Ovary (tissue), 9 donors: Measurements from ENCODE around the gene KRTAP17-1. TPM values are rescaled to one million over a fixed set of nuclear protein-coding genes. Genes with fewer than 3 reads are reported as not detected.

Source experiments
- DNase-seq, 5 donors: peaks; one replicate each; pipeline ENCODE4 v3.0.0-alpha.2; 2019 to 2020
- H3K27ac ChIP-seq, 2 donors: fragments of 200-600 bp; one replicate each; pipeline versions ENCODE4 v1.5.1 to v1.8.0; 2019 to 2022
- H3K27me3 ChIP-seq: fragments of 200-600 bp; one replicate; pipeline ENCODE4 v1.8.0; 2022
- H3K36me3 ChIP-seq: fragments of 200-600 bp; sonication (generic); one replicate; pipeline ENCODE4 v1.5.1; 2019
- H3K4me1 ChIP-seq: one replicate; pipeline ENCODE4 v1.8.1; 2013; ENCODE audit warnings: mild to moderate bottlenecking, moderate library complexity; ENCODE audit not compliant: insufficient read depth
- H3K4me3 ChIP-seq: fragments of 200-600 bp; sonication (generic); one replicate; pipeline ENCODE4 v1.5.1; 2017
- H3K9me3 ChIP-seq, 2 donors: fragments of 200-600 bp in 1 of 2; sonication (generic) in 1 of 2; one replicate each; pipeline versions ENCODE4 v1.5.1 to v1.8.1; 2013 to 2019; ENCODE audit warnings: mild to moderate bottlenecking in 1 of 2, moderate library complexity in 1 of 2
- CTCF ChIP-seq, 3 donors: fragments of 450-650 bp in 2 of 3; fragments of 200-600 bp in 1 of 3; IDR thresholded peaks; one replicate each; pipeline versions ENCODE4 v1.5.1 to v1.8.0; 2016 to 2022; ENCODE audit warnings: antibody characterized with exemption in 3 of 3, mild to moderate bottlenecking in 1 of 3
- EP300 ChIP-seq: sonication (generic); formaldehyde crosslinking; IDR thresholded peaks from one replicate; pipeline ENCODE4 v1.6.1; 2017; ENCODE audit warnings: antibody characterized with exemption
- POLR2A ChIP-seq: fragments of 450-650 bp; IDR thresholded peaks from one replicate; pipeline ENCODE4 v1.6.1; 2017; ENCODE audit warnings: antibody characterized with exemption, mild to moderate bottlenecking, moderate library complexity
- WGBS, 3 donors: extraction: QIAGEN DNeasy Blood & Tissue Kit in 1 of 3; methylation state at CpG; one replicate each; pipeline versions ENCODE4 v1.1.5 to v1.1.7; 2013 to 2017; 5-methylcytosine and 5-hydroxymethylcytosine counted together
- intact Hi-C, 4 donors: fragments of 100-400 bp; cut with DNase I; formaldehyde crosslinking; loops; one replicate each; pipeline versions ENCODE4 v1.11.0 to v1.15.1; 2022 to 2023
- polyA plus RNA-seq, 2 donors: library from polyadenylated mRNA; stranded (reverse); fragments of 200-250 nt in 1 of 2; fragments of 350-450 nt in 1 of 2; fragmentation: Illumina TruSeq in 1 of 2; extraction: RNeasy Lipid Tissue Mini Kit (QIAGEN cat#74804) in 1 of 2; gene quantifications; one replicate each; pipeline ENCODE4 v1.2.3, GENCODE V29; 2013 to 2014
- total RNA-seq, 7 donors: library from RNA; depleted of rRNA in 2 of 7; stranded (reverse); fragments of >200 nt in 2 of 7; fragmentation: NEBNext Ultra II Directional in 3 of 7; extraction: Animal tissue kit (Norgen Biotek cat#: 25700) in 3 of 7; gene quantifications; one replicate each; pipeline versions ENCODE4 v1.1.0 to v1.2.4, GENCODE V29; 2016 to 2023
- donor health status: DM: no; HTN: no; CAD: no; lungs with moderate emphysema.
- donor health status: DM: no; HTN: no; CAD: no.
- donor health status: Bipolar disorder and iron deficiency.
- donor health status: DM: yes; HTN: yes; CAD: no.
- donor health status: DM: no; HTN: no; CAD: no.
- donor health status: DM: yes; HTN: yes; CAD: no.

Gene KRTAP17-1
- total and polyA plus RNA-seq, 9 donors: not detected

GRCh38 chr17:41333836-41334235, 18.3 kb upstream of the KRTAP17-1 start:
- Histone ChIP-seq H3K27me3 (no peaks in the 10 kb centered on the region), H3K27ac (no peak overlapping the region), H3K9me3 (no peaks in the 10 kb centered on the region), H3K4me3 (no peak overlapping the region), H3K4me1 (no peaks in the 10 kb centered on the region), H3K36me3 (no peaks in the 10 kb centered on the region)
- DNase-seq: no peak
- TF ChIP-seq CTCF (IDR thresholded peaks at IDR 0.05): no peak
- no peak for TF ChIP-seq POLR2A
- TF ChIP-seq EP300: no peak
- intact Hi-C loops: no loop called here
- WGBS, 3 donors: 93 to 98% (median 98%) methylated on average over 3 of the region's 3 CpGs

DNA sequence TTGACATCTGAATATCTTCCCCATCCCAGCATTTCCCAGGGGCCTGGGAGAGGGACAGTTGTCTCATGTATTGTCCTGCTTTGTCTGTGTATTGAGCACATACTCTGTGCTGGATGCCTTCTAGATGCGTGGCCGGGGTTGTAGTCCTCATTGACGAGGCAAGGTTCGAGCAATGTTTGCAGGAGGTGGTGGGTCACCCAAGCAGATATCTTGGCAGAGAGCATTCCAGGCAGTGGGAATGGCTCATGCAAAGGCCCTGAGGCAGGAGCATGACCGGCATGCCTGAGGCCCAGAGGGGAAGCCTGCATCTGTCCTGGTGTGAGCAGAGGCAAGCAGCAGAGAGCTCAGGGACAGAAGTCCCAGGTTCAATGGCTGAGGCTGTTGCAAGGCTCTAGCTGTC, 17.6 kb upstream of the KRTAP17-1 start:
- no peak for TF ChIP-seq CTCF (IDR thresholded peaks at IDR 0.05)
- TF ChIP-seq POLR2A: no peak
- TF ChIP-seq EP300: no peak
- H3K27ac ChIP-seq: no peak overlapping the region
- no peak for DNase-seq
- H3K4me1 ChIP-seq: no peaks in the 10 kb centered on the region
- no peak overlapping the region for H3K4me3 ChIP-seq
- intact Hi-C loops: no loop called here
- H3K36me3 ChIP-seq: no peaks in the 10 kb centered on the region
- H3K27me3 ChIP-seq: no peaks in the 10 kb centered on the region
- no peaks in the 10 kb centered on the region for H3K9me3 ChIP-seq
- WGBS, 3 donors: 92 to 97% (median 95%) methylated on average over 5 of the region's 5 CpGs

- Histone ChIP-seq H3K9me3 (no peaks in the 10 kb centered on the region), H3K4me3 (no peak overlapping the region), H3K27me3 (no peaks in the 10 kb centered on the region), H3K4me1 (peaks cover 4% of the 10 kb centered on the region), H3K27ac (no peak overlapping the region), H3K36me3 (no peaks in the 10 kb centered on the region)
- no peak for DNase-seq
- TF ChIP-seq POLR2A (no peak), CTCF (IDR thresholded peaks at IDR 0.05) (no peak), EP300 (no peak)
- intact Hi-C loops: no loop called here
- WGBS, 3 donors: 87 to 90% (median 89%) methylated on average over 2 of the region's 2 CpGs
Measured at GRCh38 chr17:41332239-41332638, 16.7 kb upstream of the KRTAP17-1 start.

DNA sequence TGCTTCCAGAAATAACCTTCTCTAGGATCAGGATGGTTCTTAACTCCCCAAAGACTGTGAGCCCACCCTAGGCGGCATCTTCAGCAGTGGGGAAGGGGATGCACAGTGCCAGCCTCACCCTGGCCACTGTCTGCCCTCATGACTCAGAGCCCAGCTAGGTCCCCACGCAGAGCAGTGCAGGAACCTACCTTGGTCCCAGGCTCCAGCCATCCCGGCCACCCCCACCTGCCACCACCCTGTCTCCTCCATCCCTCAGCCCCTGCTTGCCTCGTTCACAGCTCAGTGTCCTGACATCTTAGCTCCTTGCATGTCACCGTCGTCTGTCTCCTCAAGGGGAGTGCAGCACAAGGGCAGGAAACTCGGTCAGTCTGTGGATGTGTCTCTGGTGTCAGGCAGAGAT, 16.1 kb upstream of the KRTAP17-1 start:
- Histone ChIP-seq H3K4me3 (no peak overlapping the region), H3K36me3 (no peaks in the 10 kb centered on the region), H3K27me3 (no peaks in the 10 kb centered on the region), H3K4me1 (peaks cover 4% of the 10 kb centered on the region), H3K9me3 (no peaks in the 10 kb centered on the region), H3K27ac (no peak overlapping the region)
- no peak for TF ChIP-seq POLR2A
- TF ChIP-seq CTCF (IDR thresholded peaks at IDR 0.05): no peak
- TF ChIP-seq EP300: no peak
- intact Hi-C loops: no loop called here
- DNase-seq: no peak
- WGBS, 3 donors: 79 to 83% (median 82%) methylated on average over 6 to 7 of the region's 7 CpGs
